Right renal cortex interstitium (tissue), 3 donors: ENCODE measurements around the gene CDC16. TPM values are rescaled to one million over a fixed set of nuclear protein-coding genes. Genes with fewer than 3 reads are reported as not detected.
A peak's percentile ranks its signal among the peaks of the same experiment; 100 is the strongest.

Experiments
- DNase-seq, 3 donors: peaks; one replicate each; pipeline ENCODE4 v3.0.0-alpha.2; 2013; ENCODE audit warnings: low read depth in 3 of 3, low spot score in 2 of 3
- polyA plus RNA-seq, 3 donors: library from polyadenylated mRNA; unstranded; fragments of 120-200 nt; gene quantifications; one replicate each; pipeline ENCODE4 v1.2.1, GENCODE V29; 2013; ENCODE audit not compliant: insufficient read length in 3 of 3

The CDC16 gene
- polyA plus RNA-seq, 3 donors: 108 to 200 (median 114) TPM

- no peak for DNase-seq
Observed at GRCh38 chr13:114296448-114296847, 61.8 kb downstream of the CDC16 start.

- no peak for DNase-seq
Observed at GRCh38 chr13:114296902-114297301, 62.2 kb downstream of the CDC16 start.

GRCh38 chr13:114298866-114299265 is 64.2 kb downstream of the CDC16 start:
- no peak for DNase-seq

GRCh38 chr13:114299604-114300305 is 65.1 kb downstream of the CDC16 start:
- DNase-seq: no peak

- no peak for DNase-seq
Observed at GRCh38 chr13:114303700-114304327, 69.1 kb downstream of the CDC16 start.

GRCh38 chr13:114304346-114305034 is 69.8 kb downstream of the CDC16 start:
- DNase-seq: no peak

GRCh38 chr13:114309086-114309485 is 74.4 kb downstream of the CDC16 start:
- no peak for DNase-seq

- DNase-seq: no peak
Observed at GRCh38 chr13:114309806-114310410, 75.2 kb downstream of the CDC16 start.

- DNase-seq: no peak
Observed at GRCh38 chr13:114310956-114311355, 76.3 kb downstream of the CDC16 start.

- DNase-seq: no peak
Observed at GRCh38 chr13:114311387-114311786, 76.7 kb downstream of the CDC16 start.

GRCh38 chr13:114311908-114312307 is 77.2 kb downstream of the CDC16 start:
- no peak for DNase-seq

GRCh38 chr13:114313061-114313860 is 78.6 kb downstream of the CDC16 start:
- no peak for DNase-seq

- DNase-seq: peak; percentile 82 to 91 (median 89)
Observed at GRCh38 chr13:114314074-114314912, 79.6 kb downstream of the CDC16 start, which contains the start of gene CHAMP1. Gene CHAMP1 (plus strand): TSS chr13:114314503. CDS start chr13:114323843, 9,340 bp downstream.

GRCh38 chr13:114315074-114315785 is 80.5 kb downstream of the CDC16 start:
- no peak for DNase-seq

GRCh38 chr13:114318624-114319023 is 83.9 kb downstream of the CDC16 start:
- DNase-seq: no peak

GRCh38 chr13:114319441-114319913 is 84.8 kb downstream of the CDC16 start:
- DNase-seq: no peak

- DNase-seq: no peak
Observed at GRCh38 chr13:114320065-114320464, 85.4 kb downstream of the CDC16 start.

- no peak for DNase-seq
Observed at GRCh38 chr13:114321256-114321655, 86.6 kb downstream of the CDC16 start.
